SU-DHL-6 (cell line): ENCODE data around the gene XKR8.

Experiments
- H2AFZ ChIP-seq: fragments of 200-600 bp; sonication (generic); 2 replicates; pipeline ENCODE4 v1.6.1; 2014; ENCODE audit warnings: low read depth, mild to moderate bottlenecking, moderate library complexity, mixed read lengths, antibody characterized with exemption, low read length; ENCODE audit not compliant: severe bottlenecking
- H3F3A ChIP-seq: fragments of 200-600 bp; shearing (Covaris generic); 2 replicates; pipeline ENCODE4 v1.6.0; 2016; ENCODE audit warnings: antibody characterized with exemption, mild to moderate bottlenecking; ENCODE audit not compliant: insufficient read depth
- H3K27ac ChIP-seq: fragments of 200-600 bp; sonication (generic); 2 replicates; pipeline ENCODE4 v1.5.1; 2016; ENCODE audit warnings: low read depth, mild to moderate bottlenecking, low read length, moderate library complexity, mixed read lengths
- H3K27me3 ChIP-seq: fragments of 200-600 bp; sonication (generic), shearing (Covaris generic); 2 replicates; pipeline ENCODE4 v1.6.0; 2014; ENCODE audit warnings: mild to moderate bottlenecking, low read length
- H3K36me3 ChIP-seq: fragments of 200-600 bp; sonication (generic); 2 replicates; pipeline ENCODE4 v1.6.1; 2014; ENCODE audit warnings: mild to moderate bottlenecking, low read length, mixed read lengths
- H3K4me2 ChIP-seq: fragments of 300-600, 200-600 bp; shearing (Covaris generic), sonication (generic); 2 replicates; pipeline ENCODE4 v1.6.0; 2014; ENCODE audit warnings: low read length, low read depth, mild to moderate bottlenecking; ENCODE audit not compliant: poor library complexity, severe bottlenecking
- H3K4me3 ChIP-seq: fragments of 200-600 bp; sonication (generic); 2 replicates; pipeline ENCODE4 v1.5.1; 2014; ENCODE audit warnings: antibody characterized with exemption, low read length, mild to moderate bottlenecking, mixed read lengths; ENCODE audit not compliant: insufficient read depth, poor library complexity, severe bottlenecking
- H3K79me2 ChIP-seq: fragments of 200-600 bp; sonication (generic); 2 replicates; pipeline ENCODE4 v1.6.1; 2014; ENCODE audit warnings: mild to moderate bottlenecking, low read length, moderate library complexity; ENCODE audit not compliant: insufficient read depth
- H3K9ac ChIP-seq: fragments of 200-600 bp; sonication (generic); 2 replicates; pipeline ENCODE4 v1.7.0; 2014; ENCODE audit warnings: mild to moderate bottlenecking, low read length
- H3K9me2 ChIP-seq: fragments of 200-600 bp; sonication (generic); replicated peaks from 2 replicates; pipeline ENCODE4 v1.6.1; 2014; ENCODE audit warnings: low read length; ENCODE audit not compliant: insufficient read depth
- H3K9me3 ChIP-seq: fragments of 200-600 bp; sonication (generic); 2 replicates; pipeline ENCODE4 v1.6.1; 2014; ENCODE audit warnings: low read length, mixed read lengths; ENCODE audit not compliant: insufficient read depth
- H4K20me1 ChIP-seq: fragments of 200-600 bp; sonication (generic); 2 replicates; pipeline ENCODE4 v1.6.1; 2014; ENCODE audit warnings: low read depth, mild to moderate bottlenecking, antibody characterized with exemption, low read length, moderate library complexity, mixed read lengths
- EZH2phosphoT487 ChIP-seq: fragments of 200-600 bp; sonication (generic), shearing (Covaris generic); conservative IDR thresholded peaks from 2 replicates; pipeline ENCODE4 v1.6.1; 2018; ENCODE audit warnings: mild to moderate bottlenecking, antibody characterized with exemption, low read length, moderate library complexity, mixed read lengths
- TF ChIP-seq, protein P1 (sequence below): fragments of 200-600 bp; sonication (generic); IDR thresholded peaks from one replicate; pipeline ENCODE4 v1.5.1; 2017; ENCODE audit warnings: antibody characterized with exemption, mild to moderate bottlenecking, low read length, moderate library complexity; ENCODE audit not compliant: insufficient read depth, poor library complexity, severe bottlenecking

Gene XKR8

DNA sequence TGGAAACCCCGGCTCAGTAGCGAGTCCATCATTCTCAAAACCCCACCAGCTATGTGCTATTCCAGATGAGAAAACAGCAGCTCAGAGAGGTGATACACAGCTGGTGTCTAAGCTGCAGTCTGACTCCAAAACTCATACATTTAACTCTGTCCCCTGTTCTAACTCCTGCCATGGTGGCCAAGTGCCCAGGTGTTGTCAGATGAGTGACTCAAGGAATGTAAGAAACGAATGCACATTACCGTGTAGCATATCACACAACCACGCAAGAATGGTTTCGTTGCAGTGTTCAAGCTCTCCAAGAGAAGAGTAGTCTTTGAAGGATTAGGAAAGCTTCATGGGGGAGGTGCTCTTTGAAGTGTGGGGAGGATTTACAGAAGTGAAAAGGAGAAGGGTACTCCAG, 4.7 kb upstream of the XKR8 start:
- TF ChIP-seq EZH2phosphoT487: no peak
- Histone ChIP-seq H3K27me3 (no peaks in the 10 kb centered on the region), H3F3A (no peaks in the 10 kb centered on the region), H3K27ac (no peak overlapping the region), H3K9ac (no peak overlapping the region), H3K9me3 (no peaks in the 10 kb centered on the region), H3K9me2 (no peaks in the 10 kb centered on the region), H3K4me2 (no peak overlapping the region), H3K79me2 (no peaks in the 10 kb centered on the region), H2AFZ (no peak overlapping the region), H4K20me1 (no peaks in the 10 kb centered on the region), H3K36me3 (no peaks in the 10 kb centered on the region), H3K4me3 (no peak overlapping the region)

DNA sequence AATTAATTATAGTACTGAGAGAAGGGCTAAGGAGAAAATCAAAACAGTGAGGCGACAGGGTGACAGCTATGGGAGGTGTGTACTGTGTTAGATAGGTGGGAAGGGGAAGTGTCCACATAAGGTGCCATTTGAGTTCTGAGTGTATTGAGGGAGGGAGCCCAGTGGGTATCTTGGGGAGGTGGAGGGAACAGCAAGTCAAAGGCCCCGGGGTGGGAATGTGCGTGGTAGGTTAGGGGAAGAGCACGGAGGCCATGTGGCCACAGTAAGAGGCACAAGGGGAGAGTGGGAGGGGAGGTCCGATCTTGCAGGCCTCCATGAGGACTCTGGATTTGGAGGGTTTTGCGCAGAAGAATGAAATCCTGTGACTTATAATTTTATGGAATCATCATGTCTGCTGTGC, 3.0 kb upstream of the XKR8 start:
- Histone ChIP-seq H4K20me1 (no peaks in the 10 kb centered on the region), H3K79me2 (no peaks in the 10 kb centered on the region), H2AFZ (no peak overlapping the region), H3K9me2 (no peaks in the 10 kb centered on the region), H3K9ac (no peak overlapping the region), H3K36me3 (no peaks in the 10 kb centered on the region), H3K9me3 (no peaks in the 10 kb centered on the region), H3K27ac (no peak overlapping the region), H3F3A (no peaks in the 10 kb centered on the region), H3K4me2 (no peak overlapping the region), H3K27me3 (no peaks in the 10 kb centered on the region), H3K4me3 (no peak overlapping the region)
- TF ChIP-seq, protein P1, sequence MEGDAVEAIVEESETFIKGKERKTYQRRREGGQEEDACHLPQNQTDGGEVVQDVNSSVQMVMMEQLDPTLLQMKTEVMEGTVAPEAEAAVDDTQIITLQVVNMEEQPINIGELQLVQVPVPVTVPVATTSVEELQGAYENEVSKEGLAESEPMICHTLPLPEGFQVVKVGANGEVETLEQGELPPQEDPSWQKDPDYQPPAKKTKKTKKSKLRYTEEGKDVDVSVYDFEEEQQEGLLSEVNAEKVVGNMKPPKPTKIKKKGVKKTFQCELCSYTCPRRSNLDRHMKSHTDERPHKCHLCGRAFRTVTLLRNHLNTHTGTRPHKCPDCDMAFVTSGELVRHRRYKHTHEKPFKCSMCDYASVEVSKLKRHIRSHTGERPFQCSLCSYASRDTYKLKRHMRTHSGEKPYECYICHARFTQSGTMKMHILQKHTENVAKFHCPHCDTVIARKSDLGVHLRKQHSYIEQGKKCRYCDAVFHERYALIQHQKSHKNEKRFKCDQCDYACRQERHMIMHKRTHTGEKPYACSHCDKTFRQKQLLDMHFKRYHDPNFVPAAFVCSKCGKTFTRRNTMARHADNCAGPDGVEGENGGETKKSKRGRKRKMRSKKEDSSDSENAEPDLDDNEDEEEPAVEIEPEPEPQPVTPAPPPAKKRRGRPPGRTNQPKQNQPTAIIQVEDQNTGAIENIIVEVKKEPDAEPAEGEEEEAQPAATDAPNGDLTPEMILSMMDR: no peak
- TF ChIP-seq EZH2phosphoT487: no peak

DNA sequence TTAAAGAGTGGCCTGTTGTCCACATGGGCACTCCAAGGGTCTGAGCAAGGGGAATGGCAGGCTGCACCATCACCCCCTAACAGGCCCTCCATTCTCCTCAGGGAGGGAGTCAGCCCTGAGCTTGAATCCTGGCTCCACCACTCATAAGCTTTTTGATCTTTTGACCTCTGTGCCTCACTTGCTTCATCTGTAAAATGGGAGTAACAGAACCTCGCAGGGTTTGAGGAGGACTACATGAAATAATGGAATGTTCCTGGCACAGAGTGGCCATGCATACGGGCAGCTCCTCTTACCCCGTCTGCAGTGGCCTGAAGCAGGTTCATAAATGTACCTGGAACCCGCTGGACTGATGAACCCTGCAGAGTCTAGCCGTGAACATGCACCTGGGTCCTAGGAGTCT, 2.1 kb upstream of the XKR8 start:
- H3K9ac ChIP-seq: no peak overlapping the region
- H3K4me2 ChIP-seq: no peak overlapping the region
- TF ChIP-seq, protein P1: no peak
- TF ChIP-seq EZH2phosphoT487: no peak
- no peaks in the 10 kb centered on the region for H3K9me3 ChIP-seq
- H3K27ac ChIP-seq: no peak overlapping the region
- no peaks in the 10 kb centered on the region for H3K9me2 ChIP-seq
- no peaks in the 10 kb centered on the region for H3K79me2 ChIP-seq
- H2AFZ ChIP-seq: no peak overlapping the region
- H3K36me3 ChIP-seq: no peaks in the 10 kb centered on the region
- no peaks in the 10 kb centered on the region for H3K27me3 ChIP-seq
- H3F3A ChIP-seq: no peaks in the 10 kb centered on the region
- no peak overlapping the region for H3K4me3 ChIP-seq
- H4K20me1 ChIP-seq: no peaks in the 10 kb centered on the region

DNA sequence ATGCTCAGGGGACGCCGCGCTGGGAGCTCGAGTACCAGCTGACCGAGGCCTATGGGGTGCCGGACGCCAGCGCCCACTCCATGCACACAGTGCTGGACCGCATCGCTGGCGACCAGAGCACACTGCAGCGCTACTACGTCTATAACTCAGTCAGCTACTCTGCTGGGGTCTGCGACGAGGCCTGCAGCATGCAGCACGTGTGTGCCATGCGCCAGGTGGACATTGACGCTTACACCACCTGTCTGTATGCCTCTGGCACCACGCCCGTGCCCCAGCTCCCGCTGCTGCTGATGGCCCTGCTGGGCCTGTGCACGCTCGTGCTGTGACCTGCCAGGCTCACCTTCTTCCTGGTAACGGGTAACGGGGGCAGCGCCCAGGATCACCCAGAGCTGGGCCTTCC, 1.3 kb upstream of the XKR8 start:
- Histone ChIP-seq H3K9me3 (no peaks in the 10 kb centered on the region), H3K4me2 (no peak overlapping the region), H3K9me2 (no peaks in the 10 kb centered on the region), H3K79me2 (no peaks in the 10 kb centered on the region), H4K20me1 (no peaks in the 10 kb centered on the region), H3K4me3 (no peak overlapping the region), H3K9ac (no peak overlapping the region), H3K27me3 (no peaks in the 10 kb centered on the region), H3K36me3 (no peaks in the 10 kb centered on the region), H3F3A (no peaks in the 10 kb centered on the region), H2AFZ (no peak overlapping the region), H3K27ac (no peak overlapping the region)
- TF ChIP-seq, protein P1: no peak
- TF ChIP-seq EZH2phosphoT487: no peak
